NOMO-1 (cell line): ENCODE measurements around the gene SGF29.
"Not testable (repeated sequence)": the region's sequence is repeated elsewhere in the genome, so short reads cannot be mapped to it uniquely, and the experiment has no call there.

ENCODE experiments used
- DNase-seq, 2 experiments: peaks; one replicate each; lab custom pipeline; 2025; ENCODE audit not compliant: unreplicated experiment in 2 of 2; lab: John Stamatoyannopoulos, UW

Gene SGF29

DNA sequence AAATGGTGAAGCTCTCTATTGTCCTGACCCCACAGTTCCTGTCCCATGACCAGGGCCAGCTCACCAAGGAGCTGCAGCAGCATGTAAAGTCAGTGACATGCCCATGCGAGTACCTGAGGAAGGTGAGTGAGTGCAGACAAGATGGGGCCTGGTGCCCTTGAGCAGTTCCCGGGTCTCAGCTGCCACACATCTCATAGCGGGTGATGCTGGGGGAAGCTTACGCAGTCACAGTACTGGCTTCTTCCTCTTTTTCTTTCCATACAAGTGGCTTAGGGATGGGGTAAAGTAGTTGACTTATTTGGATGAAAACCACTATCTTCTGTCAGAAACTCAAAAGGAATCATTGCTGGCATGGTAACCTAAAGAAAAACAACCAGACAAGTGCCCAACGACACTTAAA is 84.6 kb downstream of the SGF29 start:
- not testable (repeated sequence) for DNase-seq

DNA sequence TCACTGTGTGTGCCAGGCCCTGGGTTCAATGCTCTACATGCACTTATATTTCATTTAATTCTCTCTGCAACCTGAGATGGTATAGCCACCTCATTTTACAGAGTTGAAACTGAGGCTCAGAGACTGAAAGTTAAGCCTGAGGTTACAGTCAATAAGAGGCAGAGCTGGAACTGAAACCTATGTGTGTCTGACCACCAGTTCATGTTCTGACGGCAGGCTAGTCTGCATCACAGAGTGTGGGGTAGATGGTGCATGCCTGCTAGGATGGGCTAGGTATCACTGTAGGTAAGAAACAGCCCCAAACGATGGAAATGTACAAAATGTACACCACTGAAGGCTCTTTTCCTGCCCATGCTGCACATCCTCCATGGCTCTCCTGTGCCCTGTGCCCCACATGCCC is 86.2 kb downstream of the SGF29 start:
- not testable (repeated sequence) for DNase-seq
